ENCODE results near the gene MAPKAPK3. TPM values are rescaled to one million over a fixed set of nuclear protein-coding genes. Genes with fewer than 3 reads are reported as not detected.

The MAPKAPK3 gene
- total RNA-seq, 1 experiment from 2014 or later: 40.1 TPM

DNA sequence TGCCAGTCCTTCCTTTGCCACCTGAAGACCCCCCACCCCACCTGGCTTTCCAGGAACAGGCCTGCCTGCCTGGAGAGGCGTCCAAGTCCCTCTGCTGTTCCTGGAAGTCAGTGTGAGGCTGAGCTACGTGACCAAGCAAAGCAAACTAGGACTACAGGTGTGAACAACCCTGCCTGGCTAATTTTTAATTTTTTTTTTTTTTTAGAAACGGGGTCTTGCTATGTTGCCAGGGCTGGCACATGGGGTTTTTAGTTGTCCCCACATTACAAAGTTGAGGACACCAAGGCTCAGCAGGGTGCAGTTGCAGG, 30.2 kb upstream of the MAPKAPK3 start:
- BruUV-seq (replicated peaks): no TSS peak
- ChIA-PET POLR2A (no interaction called here), CTCF (interaction anchor here (1.0 to 1.4 kb wide), 2 partner anchors 25 to 29 kb away, joined by 3 to 4 read pairs; partner anchors contain the start of gene CISH)
- Mint-ChIP-seq H3K4me3 (ENCODE audit: unreplicated experiment) (no peak overlapping the region), H3K9me3 (ENCODE audit: unreplicated experiment) (no peaks in the 10 kb centered on the region), H3K4me1 (ENCODE audit: low read depth, unreplicated experiment) (peaks cover 17% of the 10 kb centered on the region), H3K36me3 (ENCODE audit: insufficient read depth, unreplicated experiment) (peaks cover 5% of the 10 kb centered on the region), H3K27ac (ENCODE audit: unreplicated experiment) (no peak overlapping the region), H3K27me3 (ENCODE audit: insufficient read depth, unreplicated experiment) (no peaks in the 10 kb centered on the region)
- Histone ChIP-seq H3K9me3 (no peaks in the 10 kb centered on the region), H3K27me3 (replicated peaks; ENCODE audit: control insufficient read depth, insufficient read depth, low read length) (no peaks in the 10 kb centered on the region), H3K4me3 (ENCODE audit: low read depth, low read length) (no peak overlapping the region), H3K36me3 (ENCODE audit: control insufficient read depth, insufficient read depth, low read length) (no peaks in the 10 kb centered on the region; the same call in 1 of the 2 replicates), H3K4me1 (peaks cover 25% of the 10 kb centered on the region)
- no peak for DNase-seq
- TF ChIP-seq, protein P1, sequence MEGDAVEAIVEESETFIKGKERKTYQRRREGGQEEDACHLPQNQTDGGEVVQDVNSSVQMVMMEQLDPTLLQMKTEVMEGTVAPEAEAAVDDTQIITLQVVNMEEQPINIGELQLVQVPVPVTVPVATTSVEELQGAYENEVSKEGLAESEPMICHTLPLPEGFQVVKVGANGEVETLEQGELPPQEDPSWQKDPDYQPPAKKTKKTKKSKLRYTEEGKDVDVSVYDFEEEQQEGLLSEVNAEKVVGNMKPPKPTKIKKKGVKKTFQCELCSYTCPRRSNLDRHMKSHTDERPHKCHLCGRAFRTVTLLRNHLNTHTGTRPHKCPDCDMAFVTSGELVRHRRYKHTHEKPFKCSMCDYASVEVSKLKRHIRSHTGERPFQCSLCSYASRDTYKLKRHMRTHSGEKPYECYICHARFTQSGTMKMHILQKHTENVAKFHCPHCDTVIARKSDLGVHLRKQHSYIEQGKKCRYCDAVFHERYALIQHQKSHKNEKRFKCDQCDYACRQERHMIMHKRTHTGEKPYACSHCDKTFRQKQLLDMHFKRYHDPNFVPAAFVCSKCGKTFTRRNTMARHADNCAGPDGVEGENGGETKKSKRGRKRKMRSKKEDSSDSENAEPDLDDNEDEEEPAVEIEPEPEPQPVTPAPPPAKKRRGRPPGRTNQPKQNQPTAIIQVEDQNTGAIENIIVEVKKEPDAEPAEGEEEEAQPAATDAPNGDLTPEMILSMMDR (IDR thresholded peaks at IDR 0.05; ENCODE audit: insufficient read depth in 1 of 2, low read depth in 1 of 2, low read length in 1 of 2, severe bottlenecking in 1 of 2, unreplicated experiment in 1 of 2): no peak
- intact Hi-C loops (cut with micrococcal nuclease; ENCODE audit: unreplicated experiment): no loop called here

- TF ChIP-seq, protein P1 (IDR thresholded peaks at IDR 0.05; ENCODE audit: insufficient read depth in 1 of 2, low read depth in 1 of 2, low read length in 1 of 2, severe bottlenecking in 1 of 2, unreplicated experiment in 1 of 2): no peak
- Mint-ChIP-seq H3K4me1 (ENCODE audit: low read depth, unreplicated experiment) (peaks cover 17% of the 10 kb centered on the region), H3K9me3 (ENCODE audit: unreplicated experiment) (no peaks in the 10 kb centered on the region), H3K27ac (ENCODE audit: unreplicated experiment) (no peak overlapping the region), H3K36me3 (ENCODE audit: insufficient read depth, unreplicated experiment) (peaks cover 5% of the 10 kb centered on the region), H3K27me3 (ENCODE audit: insufficient read depth, unreplicated experiment) (no peaks in the 10 kb centered on the region), H3K4me3 (ENCODE audit: unreplicated experiment) (no peak overlapping the region)
- peaks cover 25% of the 10 kb centered on the region for H3K4me1 ChIP-seq
- no TSS peak for BruUV-seq (replicated peaks)
- no peak for DNase-seq
- no peak overlapping the region for H3K4me3 ChIP-seq (ENCODE audit: low read depth, low read length)
- ChIA-PET CTCF (interaction anchor here (1.0 to 1.4 kb wide), 2 partner anchors 25 to 29 kb away, joined by 3 to 4 read pairs; partner anchors contain the start of gene CISH), POLR2A (no interaction called here)
- H3K9me3 ChIP-seq: no peaks in the 10 kb centered on the region
- intact Hi-C loops (cut with micrococcal nuclease; ENCODE audit: unreplicated experiment): no loop called here
- no peaks in the 10 kb centered on the region; the same call in 1 of the 2 replicates for H3K36me3 ChIP-seq (ENCODE audit: control insufficient read depth, insufficient read depth, low read length)
- no peaks in the 10 kb centered on the region for H3K27me3 ChIP-seq (replicated peaks; ENCODE audit: control insufficient read depth, insufficient read depth, low read length)
These were observed 29.6 kb upstream of the MAPKAPK3 start for GRCh38 chr3:50587373-50587772.

DNA sequence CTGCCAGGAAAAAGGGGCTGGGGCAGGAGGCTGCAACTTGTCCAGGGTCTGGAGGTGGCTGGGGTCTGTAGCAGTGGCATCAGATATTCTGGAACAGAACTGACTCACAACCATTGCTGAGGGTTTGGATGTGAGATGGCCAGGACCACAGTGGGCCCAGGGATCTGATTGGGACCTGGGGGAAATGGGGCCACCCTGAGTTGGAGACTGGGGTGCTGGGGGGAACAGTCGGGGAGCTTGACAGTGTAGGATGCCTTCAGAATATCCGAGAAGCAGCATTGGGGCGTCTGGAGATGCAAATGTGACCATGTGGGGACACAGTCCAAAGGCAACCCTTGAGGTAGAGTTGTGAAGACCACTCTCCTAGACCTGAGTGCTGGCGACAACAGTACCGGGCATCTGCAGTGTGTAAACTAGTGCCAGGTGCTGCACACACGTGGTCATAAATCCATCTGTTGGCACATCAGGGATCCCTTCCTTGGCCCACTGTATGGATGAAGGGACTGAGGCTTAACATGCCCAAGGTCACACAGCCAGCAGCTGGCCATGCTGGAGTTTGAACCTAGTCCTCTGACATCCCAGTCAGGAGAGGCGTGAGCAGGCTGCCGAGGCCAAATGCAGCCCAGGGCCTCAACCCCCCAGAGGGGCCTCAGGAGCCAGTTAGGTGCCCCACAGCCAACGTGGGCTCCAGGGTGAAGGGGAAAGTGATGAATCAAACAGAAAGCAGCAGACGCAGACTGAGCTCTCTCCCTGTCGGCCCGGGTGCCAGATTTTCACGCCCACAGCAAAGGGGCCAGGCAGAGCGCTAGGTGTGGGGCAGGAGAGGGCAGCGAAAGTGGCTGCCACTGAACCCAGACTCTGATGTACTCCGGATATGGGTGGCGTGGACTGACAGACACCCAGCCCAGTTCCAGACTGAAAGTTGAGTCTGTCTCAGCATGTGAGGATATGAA, 28.9 kb upstream of the MAPKAPK3 start:
- H3K36me3 ChIP-seq (ENCODE audit: control insufficient read depth, insufficient read depth, low read length): no peaks in the 10 kb centered on the region; the same call in 1 of the 2 replicates
- DNase-seq: no peak
- peaks cover 25% of the 10 kb centered on the region for H3K4me1 ChIP-seq
- no peak overlapping the region for H3K4me3 Mint-ChIP-seq (ENCODE audit: unreplicated experiment)
- POLR2A ChIA-PET: no interaction called here
- no peaks in the 10 kb centered on the region for H3K27me3 ChIP-seq (replicated peaks; ENCODE audit: control insufficient read depth, insufficient read depth, low read length)
- no peaks in the 10 kb centered on the region for H3K27me3 Mint-ChIP-seq (ENCODE audit: insufficient read depth, unreplicated experiment)
- no peaks in the 10 kb centered on the region for H3K9me3 Mint-ChIP-seq (ENCODE audit: unreplicated experiment)
- H3K4me1 Mint-ChIP-seq (ENCODE audit: low read depth, unreplicated experiment): peaks cover 17% of the 10 kb centered on the region
- H3K27ac Mint-ChIP-seq (ENCODE audit: unreplicated experiment): no peak overlapping the region
- CTCF ChIA-PET: interaction anchor here (1.4 to 3.2 kb wide), 2 partner anchors 23 to 24 kb away, joined by 4 to 13 read pairs; partner anchors contain the start of gene CISH
- TF ChIP-seq, protein P1 (IDR thresholded peaks at IDR 0.05; ENCODE audit: insufficient read depth in 1 of 2, low read depth in 1 of 2, low read length in 1 of 2, severe bottlenecking in 1 of 2, unreplicated experiment in 1 of 2): no peak
- no TSS peak for BruUV-seq (replicated peaks)
- no peaks in the 10 kb centered on the region for H3K9me3 ChIP-seq
- H3K36me3 Mint-ChIP-seq (ENCODE audit: insufficient read depth, unreplicated experiment): peaks cover 5% of the 10 kb centered on the region
- H3K4me3 ChIP-seq (ENCODE audit: low read depth, low read length): no peak overlapping the region
- intact Hi-C loops (cut with micrococcal nuclease; ENCODE audit: unreplicated experiment): no loop called here

All from Caco-2 (cell line).